Measurements from ENCODE around the gene GADD45G. TPM values are rescaled to one million over a fixed set of nuclear protein-coding genes. Genes with fewer than 3 reads are reported as not detected.

GADD45G gene
- total and polyA plus RNA-seq, 4 donors, result 5.5 to 106 (median 43.3) TPM

DNA sequence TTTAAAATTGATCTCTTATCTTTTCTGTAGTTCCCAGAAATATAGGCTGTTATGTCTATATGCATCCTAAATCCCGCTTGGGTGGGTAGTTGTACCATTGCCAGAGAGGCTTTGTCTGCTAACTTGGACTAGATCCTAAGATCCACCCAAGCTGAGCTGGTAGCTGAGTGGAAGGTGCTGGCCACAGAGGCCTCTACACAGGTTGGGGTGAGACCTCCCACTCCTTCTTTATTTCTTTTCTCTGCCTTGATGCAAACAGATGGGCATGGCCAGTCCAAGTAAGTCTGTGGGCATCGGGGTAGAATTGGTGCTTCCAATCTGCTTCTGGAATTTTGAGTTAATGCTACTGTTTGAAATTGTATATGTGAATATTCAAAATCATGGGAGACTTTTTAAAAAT, 14.4 kb upstream of the GADD45G start:
- no peaks in the 10 kb centered on the region for H3K27me3 ChIP-seq (ENCODE audit: control insufficient read depth in 4 of 4, insufficient read depth in 4 of 4, low read length in 3 of 4)
- H3K27ac ChIP-seq (ENCODE audit: low read depth in 1 of 2, low read length in 2 of 2), result no peak overlapping the region
- WGBS, result 91% methylated on average over 2 of the region's 2 CpGs
- no peak for DNase-seq (ENCODE audit: low spot score)
- H3K4me1 ChIP-seq (ENCODE audit: control insufficient read depth in 4 of 4, insufficient read depth in 4 of 4, low read length in 3 of 4), result no peaks in the 10 kb centered on the region
- H3K9me3 ChIP-seq (ENCODE audit: control insufficient read depth in 4 of 4, low read length in 3 of 4), result no peaks in the 10 kb centered on the region
- TF ChIP-seq HNF4A (conservative IDR thresholded peaks at IDR 0.05), result no peak
- TF ChIP-seq EGR1 (IDR thresholded peaks at IDR 0.05; ENCODE audit: low read depth in 2 of 2), result no peak
- no peak for TF ChIP-seq SP1 (IDR thresholded peaks at IDR 0.05)
- TF ChIP-seq, protein P1, sequence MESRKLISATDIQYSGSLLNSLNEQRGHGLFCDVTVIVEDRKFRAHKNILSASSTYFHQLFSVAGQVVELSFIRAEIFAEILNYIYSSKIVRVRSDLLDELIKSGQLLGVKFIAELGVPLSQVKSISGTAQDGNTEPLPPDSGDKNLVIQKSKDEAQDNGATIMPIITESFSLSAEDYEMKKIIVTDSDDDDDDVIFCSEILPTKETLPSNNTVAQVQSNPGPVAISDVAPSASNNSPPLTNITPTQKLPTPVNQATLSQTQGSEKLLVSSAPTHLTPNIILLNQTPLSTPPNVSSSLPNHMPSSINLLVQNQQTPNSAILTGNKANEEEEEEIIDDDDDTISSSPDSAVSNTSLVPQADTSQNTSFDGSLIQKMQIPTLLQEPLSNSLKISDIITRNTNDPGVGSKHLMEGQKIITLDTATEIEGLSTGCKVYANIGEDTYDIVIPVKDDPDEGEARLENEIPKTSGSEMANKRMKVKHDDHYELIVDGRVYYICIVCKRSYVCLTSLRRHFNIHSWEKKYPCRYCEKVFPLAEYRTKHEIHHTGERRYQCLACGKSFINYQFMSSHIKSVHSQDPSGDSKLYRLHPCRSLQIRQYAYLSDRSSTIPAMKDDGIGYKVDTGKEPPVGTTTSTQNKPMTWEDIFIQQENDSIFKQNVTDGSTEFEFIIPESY (IDR thresholded peaks at IDR 0.05), result no peak
- TF ChIP-seq RXRA (IDR thresholded peaks at IDR 0.05), result no peak
- TF ChIP-seq, protein P2, sequence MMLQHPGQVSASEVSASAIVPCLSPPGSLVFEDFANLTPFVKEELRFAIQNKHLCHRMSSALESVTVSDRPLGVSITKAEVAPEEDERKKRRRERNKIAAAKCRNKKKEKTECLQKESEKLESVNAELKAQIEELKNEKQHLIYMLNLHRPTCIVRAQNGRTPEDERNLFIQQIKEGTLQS (IDR thresholded peaks at IDR 0.05), result no peak
- no peak for TF ChIP-seq YY1 (IDR thresholded peaks at IDR 0.05)
- no peaks in the 10 kb centered on the region for H3K36me3 ChIP-seq (ENCODE audit: control insufficient read depth in 4 of 4, insufficient read depth in 3 of 4, low read depth in 1 of 4, low read length in 3 of 4)
- H3K4me3 ChIP-seq (ENCODE audit: low read depth in 1 of 3, low read length in 3 of 3), result no peak overlapping the region
- H3K9ac ChIP-seq (ENCODE audit: low read depth in 1 of 2, low read length in 2 of 2), result no peak overlapping the region

DNA sequence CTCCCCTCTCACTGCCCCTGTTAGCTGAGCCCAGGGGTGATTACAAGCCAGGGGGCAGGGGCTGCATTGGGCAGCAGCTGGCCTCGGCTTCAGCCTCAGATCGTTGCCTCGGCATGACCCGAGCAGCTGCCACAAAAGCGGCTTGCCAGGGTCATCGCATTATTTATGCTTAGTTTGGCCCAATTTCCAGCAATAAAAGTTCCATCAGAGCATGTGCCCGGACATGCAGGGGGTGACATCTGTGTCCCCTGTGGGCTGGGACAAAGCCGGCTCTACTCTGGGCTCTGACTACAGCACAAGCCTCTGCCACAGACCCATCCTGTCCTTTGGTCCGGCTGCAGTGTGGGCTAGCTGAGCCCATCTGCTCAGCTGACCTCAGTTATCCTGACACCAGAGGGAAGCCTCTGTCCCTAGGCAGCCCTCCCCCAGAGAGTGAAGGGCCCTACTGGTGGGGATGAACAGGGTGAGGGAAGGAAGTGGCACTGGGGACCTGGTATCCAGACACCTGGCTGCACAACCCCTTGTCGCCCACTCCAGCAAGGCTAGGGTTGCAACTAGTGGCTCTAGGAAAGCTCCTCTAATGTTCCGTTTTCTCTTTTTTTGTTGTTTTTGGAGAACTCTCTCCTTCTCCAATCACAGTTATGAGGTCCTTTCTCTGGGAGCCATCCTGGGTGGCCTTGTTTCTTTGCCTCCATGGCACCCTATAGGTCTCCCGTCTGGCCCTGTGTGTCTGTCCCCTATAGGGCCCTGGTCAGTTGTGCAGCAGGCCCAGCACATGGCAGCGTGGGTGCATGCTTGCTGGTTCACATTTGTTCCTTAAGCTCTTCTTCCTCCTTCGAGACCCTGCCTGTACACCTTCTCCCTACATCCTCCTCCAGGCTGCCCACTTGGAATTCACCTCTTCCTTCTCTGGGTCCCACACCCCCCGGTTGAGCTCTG, 13.3 kb upstream of the GADD45G start:
- H3K36me3 ChIP-seq (ENCODE audit: control insufficient read depth in 4 of 4, insufficient read depth in 3 of 4, low read depth in 1 of 4, low read length in 3 of 4), result no peaks in the 10 kb centered on the region
- DNase-seq (ENCODE audit: low spot score), result no peak
- H3K27me3 ChIP-seq (ENCODE audit: control insufficient read depth in 4 of 4, insufficient read depth in 4 of 4, low read length in 3 of 4), result no peaks in the 10 kb centered on the region
- no peaks in the 10 kb centered on the region for H3K4me1 ChIP-seq (ENCODE audit: control insufficient read depth in 4 of 4, insufficient read depth in 4 of 4, low read length in 3 of 4)
- no peak overlapping the region for H3K9ac ChIP-seq (ENCODE audit: low read depth in 1 of 2, low read length in 2 of 2)
- no peak overlapping the region for H3K27ac ChIP-seq (ENCODE audit: low read depth in 1 of 2, low read length in 2 of 2)
- no peaks in the 10 kb centered on the region for H3K9me3 ChIP-seq (ENCODE audit: control insufficient read depth in 4 of 4, low read length in 3 of 4)
- H3K4me3 ChIP-seq (ENCODE audit: low read depth in 1 of 3, low read length in 3 of 3), result no peak overlapping the region
- WGBS, result 86% methylated on average over 15 of the region's 15 CpGs
- TF ChIP-seq, protein P1 (IDR thresholded peaks at IDR 0.05), result no peak
- TF ChIP-seq, protein P3, sequence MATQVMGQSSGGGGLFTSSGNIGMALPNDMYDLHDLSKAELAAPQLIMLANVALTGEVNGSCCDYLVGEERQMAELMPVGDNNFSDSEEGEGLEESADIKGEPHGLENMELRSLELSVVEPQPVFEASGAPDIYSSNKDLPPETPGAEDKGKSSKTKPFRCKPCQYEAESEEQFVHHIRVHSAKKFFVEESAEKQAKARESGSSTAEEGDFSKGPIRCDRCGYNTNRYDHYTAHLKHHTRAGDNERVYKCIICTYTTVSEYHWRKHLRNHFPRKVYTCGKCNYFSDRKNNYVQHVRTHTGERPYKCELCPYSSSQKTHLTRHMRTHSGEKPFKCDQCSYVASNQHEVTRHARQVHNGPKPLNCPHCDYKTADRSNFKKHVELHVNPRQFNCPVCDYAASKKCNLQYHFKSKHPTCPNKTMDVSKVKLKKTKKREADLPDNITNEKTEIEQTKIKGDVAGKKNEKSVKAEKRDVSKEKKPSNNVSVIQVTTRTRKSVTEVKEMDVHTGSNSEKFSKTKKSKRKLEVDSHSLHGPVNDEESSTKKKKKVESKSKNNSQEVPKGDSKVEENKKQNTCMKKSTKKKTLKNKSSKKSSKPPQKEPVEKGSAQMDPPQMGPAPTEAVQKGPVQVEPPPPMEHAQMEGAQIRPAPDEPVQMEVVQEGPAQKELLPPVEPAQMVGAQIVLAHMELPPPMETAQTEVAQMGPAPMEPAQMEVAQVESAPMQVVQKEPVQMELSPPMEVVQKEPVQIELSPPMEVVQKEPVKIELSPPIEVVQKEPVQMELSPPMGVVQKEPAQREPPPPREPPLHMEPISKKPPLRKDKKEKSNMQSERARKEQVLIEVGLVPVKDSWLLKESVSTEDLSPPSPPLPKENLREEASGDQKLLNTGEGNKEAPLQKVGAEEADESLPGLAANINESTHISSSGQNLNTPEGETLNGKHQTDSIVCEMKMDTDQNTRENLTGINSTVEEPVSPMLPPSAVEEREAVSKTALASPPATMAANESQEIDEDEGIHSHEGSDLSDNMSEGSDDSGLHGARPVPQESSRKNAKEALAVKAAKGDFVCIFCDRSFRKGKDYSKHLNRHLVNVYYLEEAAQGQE (IDR thresholded peaks at IDR 0.05), result no peak
- TF ChIP-seq JUND (IDR thresholded peaks at IDR 0.05) (no peak), YY1 (IDR thresholded peaks at IDR 0.05) (no peak), SP1 (IDR thresholded peaks at IDR 0.05) (no peak), EGR1 (IDR thresholded peaks at IDR 0.05; ENCODE audit: low read depth in 2 of 2) (no peak), RXRA (IDR thresholded peaks at IDR 0.05) (no peak), RAD21 (IDR thresholded peaks at IDR 0.05) (no peak)
